GM10248 (cell line): ENCODE results near the gene RASGRF2.

ENCODE experiments used
- CTCF ChIA-PET: fragments of 300-600 bp; sonication (Branson Sonifier 250); formaldehyde crosslinking; extraction: SDS; loops from one replicate; lab custom pipeline; 2021; ENCODE audit warnings: antibody characterized with exemption; lab: Yijun Ruan, JAX
- POLR2A ChIA-PET: fragments of 350-650 bp; sonication (Branson Sonifier 250); formaldehyde crosslinking; extraction: SDS; loops from one replicate; lab custom pipeline; 2020; ENCODE audit warnings: antibody characterized with exemption; lab: Yijun Ruan, JAX
- DNase-seq: peaks from one replicate; pipeline ENCODE4 v3.0.0; 2012; ENCODE audit errors: extremely low spot score
- TF ChIP-seq, protein P1 (sequence below): IDR thresholded peaks from 2 replicates; pipeline ENCODE4 v1.5.1; 2012; ENCODE audit warnings: mild to moderate bottlenecking, low read depth; ENCODE audit errors: extremely low read depth, missing control alignments, control extremely low read depth

RASGRF2 gene

DNA sequence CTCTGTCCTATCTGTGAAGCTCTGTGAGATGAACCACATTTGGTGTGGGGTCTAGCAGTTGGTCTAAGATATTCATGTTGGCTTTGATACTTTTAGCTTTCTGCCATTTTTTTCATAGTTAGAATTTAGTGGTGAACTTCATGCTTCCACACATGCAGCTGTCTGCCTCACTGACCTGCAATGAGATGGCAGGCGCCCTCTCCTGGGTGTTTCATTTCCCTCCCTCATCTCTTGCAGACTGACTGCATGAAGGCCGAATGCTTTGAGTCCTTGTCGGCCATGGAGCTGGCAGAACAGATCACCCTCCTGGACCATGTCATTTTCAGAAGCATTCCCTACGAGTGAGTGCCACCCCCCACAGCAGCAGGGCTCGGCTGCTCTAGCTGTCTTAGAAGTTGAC lies 246.8 kb downstream of the RASGRF2 start:
- TF ChIP-seq, protein P1, sequence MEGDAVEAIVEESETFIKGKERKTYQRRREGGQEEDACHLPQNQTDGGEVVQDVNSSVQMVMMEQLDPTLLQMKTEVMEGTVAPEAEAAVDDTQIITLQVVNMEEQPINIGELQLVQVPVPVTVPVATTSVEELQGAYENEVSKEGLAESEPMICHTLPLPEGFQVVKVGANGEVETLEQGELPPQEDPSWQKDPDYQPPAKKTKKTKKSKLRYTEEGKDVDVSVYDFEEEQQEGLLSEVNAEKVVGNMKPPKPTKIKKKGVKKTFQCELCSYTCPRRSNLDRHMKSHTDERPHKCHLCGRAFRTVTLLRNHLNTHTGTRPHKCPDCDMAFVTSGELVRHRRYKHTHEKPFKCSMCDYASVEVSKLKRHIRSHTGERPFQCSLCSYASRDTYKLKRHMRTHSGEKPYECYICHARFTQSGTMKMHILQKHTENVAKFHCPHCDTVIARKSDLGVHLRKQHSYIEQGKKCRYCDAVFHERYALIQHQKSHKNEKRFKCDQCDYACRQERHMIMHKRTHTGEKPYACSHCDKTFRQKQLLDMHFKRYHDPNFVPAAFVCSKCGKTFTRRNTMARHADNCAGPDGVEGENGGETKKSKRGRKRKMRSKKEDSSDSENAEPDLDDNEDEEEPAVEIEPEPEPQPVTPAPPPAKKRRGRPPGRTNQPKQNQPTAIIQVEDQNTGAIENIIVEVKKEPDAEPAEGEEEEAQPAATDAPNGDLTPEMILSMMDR = peak; percentile 21
- POLR2A ChIA-PET = no interaction called here
- CTCF ChIA-PET = interaction anchor here (0.7 to 8.3 kb wide), 7 partner anchors 12 to 92 kb away, joined by 3 to 41 read pairs (median 3); no protein-coding TSS in a partner anchor
- no peak for DNase-seq

DNA sequence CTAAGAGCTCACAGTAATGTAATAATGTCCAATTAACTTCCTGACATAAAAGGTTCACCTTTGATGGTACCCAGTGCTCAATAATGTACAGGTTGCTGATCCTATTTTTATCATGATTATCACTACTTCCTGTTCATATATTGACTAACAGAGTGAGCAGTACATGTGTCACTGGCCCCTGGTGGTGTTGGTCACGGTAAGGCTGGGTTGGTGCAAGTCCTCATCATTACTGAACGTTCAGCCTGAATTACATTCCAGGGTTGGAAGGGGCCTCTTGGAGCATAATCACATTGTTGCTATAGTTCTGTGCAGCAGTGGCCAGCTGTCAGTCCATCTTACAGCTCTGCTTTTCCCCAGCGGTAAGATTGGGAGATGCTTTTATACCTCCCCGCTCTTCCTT lies 248.7 kb downstream of the RASGRF2 start:
- TF ChIP-seq, protein P1 = no peak
- ChIA-PET CTCF (interaction anchor here (1.3 to 8.3 kb wide), 5 partner anchors 10 to 93 kb away, joined by 3 to 41 read pairs (median 4); no protein-coding TSS in a partner anchor), POLR2A (no interaction called here)
- no peak for DNase-seq

DNA sequence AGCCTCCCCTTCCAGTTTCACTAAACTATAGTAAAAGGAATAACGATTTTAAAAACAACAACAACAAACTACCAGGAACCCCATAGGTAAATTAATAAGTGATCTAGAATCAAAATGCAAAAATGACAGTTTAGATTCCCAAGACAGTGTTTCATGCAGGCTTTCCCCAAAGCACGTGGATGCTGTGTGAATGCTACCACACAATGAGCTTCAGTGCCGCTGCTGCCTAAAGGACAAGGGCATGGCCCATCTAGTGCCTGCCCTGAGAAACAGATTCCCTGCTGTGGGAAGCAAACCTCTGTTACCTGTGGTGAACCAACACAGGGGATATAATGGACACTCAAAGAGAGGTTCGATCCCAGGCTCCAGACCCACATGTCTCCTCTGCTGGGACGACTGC lies 249.2 kb downstream of the RASGRF2 start:
- TF ChIP-seq, protein P1 = no peak
- POLR2A ChIA-PET = no interaction called here

DNA sequence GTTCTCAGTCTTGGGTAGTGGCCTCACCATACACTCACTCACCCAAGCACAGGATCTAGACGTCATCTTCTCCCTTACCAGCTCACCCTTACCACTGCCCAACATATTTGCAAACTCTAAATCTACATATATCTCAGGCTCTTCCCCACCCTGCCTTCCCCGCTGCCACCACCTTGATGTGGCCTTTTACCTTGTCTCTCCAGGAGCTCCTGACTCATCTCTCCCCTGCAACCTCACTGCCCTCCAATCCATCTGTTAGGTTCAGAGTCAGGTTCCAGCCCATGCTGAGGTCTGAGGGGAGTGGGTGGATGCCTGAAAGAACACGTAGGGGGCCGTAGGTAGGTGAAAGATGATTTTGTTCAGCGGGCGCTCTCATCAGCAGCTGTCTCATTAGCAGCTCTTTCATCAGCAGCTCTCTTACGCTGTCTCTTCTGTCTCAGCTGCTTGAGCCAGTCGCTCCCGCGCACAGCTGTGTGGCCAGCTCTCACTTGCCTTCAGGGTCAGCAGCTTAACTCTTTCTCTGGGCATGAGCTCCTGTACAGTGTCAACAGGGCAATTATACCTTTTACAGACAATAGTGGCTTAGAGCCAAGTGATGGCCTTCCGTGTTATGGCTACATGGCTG lies 249.8 kb downstream of the RASGRF2 start:
- no peak for DNase-seq
- ChIA-PET POLR2A (no interaction called here), CTCF (interaction anchor here (0.7 to 8.3 kb wide), 5 partner anchors 15 to 500 kb away, joined by 3 to 41 read pairs (median 4); no protein-coding TSS in a partner anchor)
- TF ChIP-seq, protein P1 = no peak

More for the DNA sequence above, 249.2 kb downstream of the RASGRF2 start:
- CTCF ChIA-PET = interaction anchor here (1.8 to 8.3 kb wide), 3 partner anchors 14 to 93 kb away, joined by 4 to 41 read pairs (median 5); no protein-coding TSS in a partner anchor
- no peak for DNase-seq

DNA sequence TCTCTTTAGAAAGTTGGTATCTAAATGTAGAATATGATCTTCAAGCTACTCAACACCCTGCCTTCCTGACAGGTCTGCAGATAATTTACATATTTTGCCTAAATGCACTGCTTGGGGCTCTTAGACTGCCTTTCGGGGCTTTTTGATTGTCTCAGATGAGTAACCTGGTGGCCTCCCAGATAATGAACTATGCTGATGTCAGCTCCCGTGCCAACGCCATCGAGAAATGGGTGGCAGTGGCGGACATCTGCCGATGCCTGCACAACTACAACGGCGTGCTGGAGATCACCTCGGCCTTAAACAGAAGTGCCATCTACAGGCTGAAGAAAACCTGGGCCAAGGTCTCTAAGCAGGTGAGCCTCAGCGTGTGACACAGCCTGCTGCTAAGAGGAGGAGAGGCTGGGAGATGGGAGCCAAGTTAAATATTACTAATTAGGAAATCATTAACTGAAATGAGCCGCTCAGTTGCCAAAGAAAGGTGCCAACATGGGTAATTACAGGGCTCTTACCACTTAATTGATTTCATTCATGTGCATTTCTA lies 252.1 kb downstream of the RASGRF2 start:
- DNase-seq = no peak
- ChIA-PET POLR2A (no interaction called here), CTCF (interaction anchor here (1.4 to 8.3 kb wide), 2 partner anchors 11 to 17 kb away, joined by 9 to 41 read pairs; no protein-coding TSS in a partner anchor)
- TF ChIP-seq, protein P1 = peak; percentile 11

DNA sequence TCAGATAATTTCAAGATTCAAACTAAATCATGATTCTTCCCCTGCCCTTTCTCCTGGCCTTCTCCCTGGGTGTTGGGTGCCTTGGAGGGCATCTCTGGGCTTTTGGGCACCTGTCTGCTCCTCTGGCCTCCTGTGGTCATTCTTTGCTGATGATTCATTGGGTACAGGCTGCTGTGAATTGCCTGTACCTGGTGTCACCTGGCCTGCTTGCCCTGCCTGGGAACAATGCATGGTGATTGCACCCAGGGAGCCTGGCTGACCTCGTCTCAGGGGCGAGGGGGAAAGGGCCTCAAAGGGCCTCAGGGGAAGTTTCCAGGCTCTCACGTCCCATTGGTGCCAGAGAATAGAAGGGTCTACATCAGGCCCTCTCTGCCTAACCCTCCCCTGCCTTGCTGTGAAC lies 252.9 kb downstream of the RASGRF2 start:
- ChIA-PET POLR2A (no interaction called here), CTCF (interaction anchor here (1.1 kb wide), 1 partner anchor 87 kb away, joined by 4 read pairs; no protein-coding TSS in a partner anchor)
- TF ChIP-seq, protein P1 = no peak
- no peak for DNase-seq
